ENCODE results near the gene CCDC178.
"Not testable (repeated sequence)": the region's sequence is repeated elsewhere in the genome, so short reads cannot be mapped to it uniquely, and the experiment has no call there.

Gene CCDC178

GRCh38 chr18:33424266-33424946 is 16.1 kb downstream of the CCDC178 start:
- no peaks in the 10 kb centered on the region for H3K27me3 ChIP-seq (ENCODE audit: insufficient read depth, insufficient read length)
- H3K4me3 ChIP-seq (ENCODE audit: insufficient read length, low read depth), result no peak overlapping the region
- TF ChIP-seq ZNF274 (IDR thresholded peaks at IDR 0.05; ENCODE audit: low read depth, low read length), result no peak
- no peak for TF ChIP-seq SUZ12 (IDR thresholded peaks at IDR 0.05; ENCODE audit: extremely low read depth, insufficient read depth, insufficient read length)
- no peak for TF ChIP-seq YY1 (IDR thresholded peaks at IDR 0.05; ENCODE audit: insufficient read depth, insufficient read length)
- no peaks in the 10 kb centered on the region for H3K9me3 ChIP-seq (ENCODE audit: insufficient read depth, low read length)
- DNase-seq (ENCODE audit: low read depth, low spot score), result no peak
- no peaks in the 10 kb centered on the region for H3K4me1 ChIP-seq (ENCODE audit: insufficient read depth, insufficient read length)
- no peaks in the 10 kb centered on the region for H3K36me3 ChIP-seq (ENCODE audit: insufficient read depth, insufficient read length, low read length)
- no peak overlapping the region for H3K9ac ChIP-seq (ENCODE audit: insufficient read length, low read depth)

GRCh38 chr18:33421225-33421624 is 19.3 kb downstream of the CCDC178 start:
- Histone ChIP-seq H3K9ac (ENCODE audit: insufficient read length, low read depth) (no peak overlapping the region), H3K9me3 (ENCODE audit: insufficient read depth, low read length) (no peaks in the 10 kb centered on the region), H3K36me3 (ENCODE audit: insufficient read depth, insufficient read length, low read length) (no peaks in the 10 kb centered on the region), H3K27me3 (ENCODE audit: insufficient read depth, insufficient read length) (no peaks in the 10 kb centered on the region), H3K4me3 (ENCODE audit: insufficient read length, low read depth) (no peak overlapping the region), H3K4me1 (ENCODE audit: insufficient read depth, insufficient read length) (no peaks in the 10 kb centered on the region)
- TF ChIP-seq ZNF274 (IDR thresholded peaks at IDR 0.05; ENCODE audit: low read depth, low read length), result no peak
- no peak for DNase-seq (ENCODE audit: low read depth, low spot score)

GRCh38 chr18:33404244-33404873 is 36.2 kb downstream of the CCDC178 start:
- Histone ChIP-seq H3K4me1 (ENCODE audit: insufficient read depth, insufficient read length) (no peaks in the 10 kb centered on the region), H3K4me3 (ENCODE audit: insufficient read length, low read depth) (no peak overlapping the region), H3K27me3 (ENCODE audit: insufficient read depth, insufficient read length) (no peaks in the 10 kb centered on the region), H3K36me3 (ENCODE audit: insufficient read depth, insufficient read length, low read length) (no peaks in the 10 kb centered on the region), H3K9ac (ENCODE audit: insufficient read length, low read depth) (no peak overlapping the region), H3K9me3 (ENCODE audit: insufficient read depth, low read length) (no peaks in the 10 kb centered on the region)
- DNase-seq (ENCODE audit: low read depth, low spot score), result no peak
- TF ChIP-seq SUZ12 (IDR thresholded peaks at IDR 0.05; ENCODE audit: extremely low read depth, insufficient read depth, insufficient read length) (no peak), ZNF274 (IDR thresholded peaks at IDR 0.05; ENCODE audit: low read depth, low read length) (no peak), YY1 (IDR thresholded peaks at IDR 0.05; ENCODE audit: insufficient read depth, insufficient read length) (no peak)

- not testable (repeated sequence) for H3K9me3 ChIP-seq (ENCODE audit: insufficient read depth, low read length); DNase-seq (ENCODE audit: low read depth, low spot score); H3K27me3 ChIP-seq (ENCODE audit: insufficient read depth, insufficient read length); H3K4me3 ChIP-seq (ENCODE audit: insufficient read length, low read depth); H3K36me3 ChIP-seq (ENCODE audit: insufficient read depth, insufficient read length, low read length); H3K4me1 ChIP-seq (ENCODE audit: insufficient read depth, insufficient read length); H3K9ac ChIP-seq (ENCODE audit: insufficient read length, low read depth)
These were observed 41.6 kb downstream of the CCDC178 start for GRCh38 chr18:33398939-33399338.

- H3K9me3 ChIP-seq (ENCODE audit: insufficient read depth, low read length), result no peaks in the 10 kb centered on the region
- no peaks in the 10 kb centered on the region for H3K27me3 ChIP-seq (ENCODE audit: insufficient read depth, insufficient read length)
- H3K36me3 ChIP-seq (ENCODE audit: insufficient read depth, insufficient read length, low read length), result no peaks in the 10 kb centered on the region
- H3K9ac ChIP-seq (ENCODE audit: insufficient read length, low read depth), result no peak overlapping the region
- H3K4me1 ChIP-seq (ENCODE audit: insufficient read depth, insufficient read length), result no peaks in the 10 kb centered on the region
- H3K4me3 ChIP-seq (ENCODE audit: insufficient read length, low read depth), result no peak overlapping the region
- DNase-seq (ENCODE audit: low read depth, low spot score), result no peak
- TF ChIP-seq SUZ12 (IDR thresholded peaks at IDR 0.05; ENCODE audit: extremely low read depth, insufficient read depth, insufficient read length) (no peak), ZNF274 (IDR thresholded peaks at IDR 0.05; ENCODE audit: low read depth, low read length) (no peak), YY1 (IDR thresholded peaks at IDR 0.05; ENCODE audit: insufficient read depth, insufficient read length) (no peak)
These were observed 64.7 kb downstream of the CCDC178 start for GRCh38 chr18:33375829-33376228.

GRCh38 chr18:33372442-33372841 is 68.1 kb downstream of the CCDC178 start:
- no peaks in the 10 kb centered on the region for H3K4me1 ChIP-seq (ENCODE audit: insufficient read depth, insufficient read length)
- TF ChIP-seq YY1 (IDR thresholded peaks at IDR 0.05; ENCODE audit: insufficient read depth, insufficient read length) (no peak), ZNF274 (IDR thresholded peaks at IDR 0.05; ENCODE audit: low read depth, low read length) (no peak), SUZ12 (IDR thresholded peaks at IDR 0.05; ENCODE audit: extremely low read depth, insufficient read depth, insufficient read length) (no peak)
- DNase-seq (ENCODE audit: low read depth, low spot score), result no peak

GRCh38 chr18:33369711-33370449 is 70.6 kb downstream of the CCDC178 start:
- no peaks in the 10 kb centered on the region for H3K4me1 ChIP-seq (ENCODE audit: insufficient read depth, insufficient read length)
- H3K9me3 ChIP-seq (ENCODE audit: insufficient read depth, low read length), result no peaks in the 10 kb centered on the region
- DNase-seq (ENCODE audit: low read depth, low spot score), result no peak
- H3K9ac ChIP-seq (ENCODE audit: insufficient read length, low read depth), result no peak overlapping the region
- TF ChIP-seq ZNF274 (IDR thresholded peaks at IDR 0.05; ENCODE audit: low read depth, low read length), result no peak
- no peak for TF ChIP-seq YY1 (IDR thresholded peaks at IDR 0.05; ENCODE audit: insufficient read depth, insufficient read length)
- no peak for TF ChIP-seq SUZ12 (IDR thresholded peaks at IDR 0.05; ENCODE audit: extremely low read depth, insufficient read depth, insufficient read length)
- no peak overlapping the region for H3K4me3 ChIP-seq (ENCODE audit: insufficient read length, low read depth)
- H3K27me3 ChIP-seq (ENCODE audit: insufficient read depth, insufficient read length), result no peaks in the 10 kb centered on the region
- H3K36me3 ChIP-seq (ENCODE audit: insufficient read depth, insufficient read length, low read length), result no peaks in the 10 kb centered on the region

More at GRCh38 chr18:33372442-33372841, 68.1 kb downstream of the CCDC178 start:
- no peaks in the 10 kb centered on the region for H3K27me3 ChIP-seq (ENCODE audit: insufficient read depth, insufficient read length)
- no peaks in the 10 kb centered on the region for H3K9me3 ChIP-seq (ENCODE audit: insufficient read depth, low read length)
- no peak overlapping the region for H3K9ac ChIP-seq (ENCODE audit: insufficient read length, low read depth)
- no peak overlapping the region for H3K4me3 ChIP-seq (ENCODE audit: insufficient read length, low read depth)
- H3K36me3 ChIP-seq (ENCODE audit: insufficient read depth, insufficient read length, low read length), result no peaks in the 10 kb centered on the region
